Body of pancreas (tissue), 4 donors: ENCODE measurements around the gene SEMA4D. TPM values are rescaled to one million over a fixed set of nuclear protein-coding genes. Genes with fewer than 3 reads are reported as not detected.

ENCODE experiments used
- ATAC-seq: fragments of 150-250 bp; one replicate; pipeline ENCODE4 v1.9.1; 2016
- DNase-seq, 4 donors: peaks; one replicate each; pipeline ENCODE4 v3.0.0-alpha.2; 2019
- H3K27ac ChIP-seq, 4 donors: fragments of 200-600 bp; sonication (generic); 1 replicate in 3 of 4; 2 replicates in 1 of 4; pipeline versions ENCODE4 v1.5.1 to v1.6.1; 2016 to 2019; ENCODE audit warnings: mild to moderate bottlenecking in 1 of 4, mixed read lengths in 1 of 4, moderate library complexity in 1 of 4
- H3K27me3 ChIP-seq, 2 donors: fragments of 200-600 bp; sonication (generic); one replicate each; pipeline ENCODE4 v1.6.0; 2016; ENCODE audit warnings: mild to moderate bottlenecking in 1 of 2
- H3K36me3 ChIP-seq, 2 donors: fragments of 200-600 bp; sonication (generic); replicated peaks in 1 of 2; 2 replicates each; pipeline ENCODE4 v1.5.1; 2016; ENCODE audit warnings: low read depth in 2 of 2; ENCODE audit not compliant: insufficient read depth in 1 of 2
- H3K4me1 ChIP-seq: fragments of 200-600 bp; sonication (generic); one replicate; pipeline ENCODE4 v1.6.0; 2016
- H3K4me3 ChIP-seq, 2 donors: fragments of 200-600 bp; sonication (generic); 1 replicate in 1 of 2; 2 replicates in 1 of 2; pipeline ENCODE4 v1.5.1; 2016 to 2019
- H3K9me3 ChIP-seq, 3 donors: fragments of 200-600 bp; sonication (generic); 1 replicate in 2 of 3; 2 replicates in 1 of 3; pipeline ENCODE4 v1.5.1; 2016
- POLR2A ChIP-seq, 3 donors: fragments of 450-650 bp; IDR thresholded peaks; one replicate each; pipeline ENCODE4 v1.6.1; 2016; ENCODE audit warnings: antibody characterized with exemption in 3 of 3, mild to moderate bottlenecking in 2 of 3
- WGBS, 2 donors: methylation state at CpG; one replicate each; pipeline ENCODE4 v1.1.5; 2017; 5-methylcytosine and 5-hydroxymethylcytosine counted together
- intact Hi-C: fragments of 100-400 bp; cut with DNase I; formaldehyde crosslinking; loops from one replicate; pipeline ENCODE4 v1.15.1; 2023
- total RNA-seq, 2 donors: library from RNA; depleted of rRNA; stranded (reverse); fragments of >200 nt; gene quantifications; one replicate each; pipeline ENCODE4 v1.1.0, GENCODE V29; 2016
- TF ChIP-seq, protein P1 (sequence below), 7 experiments: fragments of 450-650 bp in 4 of 7; fragments of 200-600 bp in 3 of 7; sonication (generic) in 3 of 7; IDR thresholded peaks; one replicate each; pipeline ENCODE4 v1.5.1; 2016 to 2019; ENCODE audit warnings: antibody characterized with exemption in 7 of 7

The SEMA4D gene
- total RNA-seq, 2 donors from 2014 or later: 15.6 to 18.1 TPM

DNA sequence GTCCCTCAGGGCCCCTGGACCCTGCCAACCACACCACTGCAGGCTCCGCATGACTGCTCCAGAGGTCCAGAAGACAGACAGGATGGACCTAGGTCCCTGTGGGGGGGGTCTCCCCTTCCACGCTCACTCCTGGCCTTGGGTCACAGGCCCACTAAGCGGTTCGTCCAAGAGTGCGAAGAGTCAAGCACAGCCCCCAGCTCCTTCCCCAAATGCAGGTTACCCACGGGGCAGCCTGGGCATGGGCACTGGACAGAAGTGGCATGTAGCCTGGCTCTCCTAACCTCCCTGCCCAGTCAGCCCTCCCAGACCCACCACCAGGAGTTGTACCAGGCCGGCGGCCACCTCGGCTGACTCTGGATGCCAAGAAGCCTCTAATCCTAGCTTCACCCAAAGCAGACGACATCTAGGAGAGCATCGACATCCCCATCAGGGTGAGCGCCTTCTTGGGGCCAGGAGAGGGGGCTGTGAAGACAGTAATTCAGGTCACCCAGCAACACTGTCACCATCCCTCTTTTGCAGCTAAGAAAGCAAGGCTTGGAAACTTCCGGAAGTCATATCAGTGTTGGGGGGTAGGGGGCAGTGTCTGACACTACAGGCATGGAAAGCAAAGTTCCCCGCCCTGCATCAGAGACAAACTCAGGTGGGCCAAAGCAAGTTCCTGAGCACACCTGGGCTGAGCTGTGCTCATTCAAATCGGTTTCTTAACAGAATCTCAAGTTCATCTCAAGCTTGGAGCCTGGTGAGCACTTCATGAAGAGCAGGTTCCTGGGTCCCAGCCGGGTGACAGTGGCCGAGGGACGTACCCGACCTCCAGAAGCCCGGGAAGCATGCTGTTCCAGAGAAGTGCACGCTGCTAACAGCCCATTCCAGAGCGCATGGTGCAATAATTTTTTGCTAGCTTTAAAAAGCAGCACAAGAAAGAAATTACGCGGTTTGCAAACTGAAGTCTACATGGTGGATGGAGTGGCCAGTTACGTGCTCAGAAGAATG is 68.7 kb downstream of the SEMA4D start:
- Histone ChIP-seq H3K36me3 (no peaks in the 10 kb centered on the region), H3K9me3 (no peaks in the 10 kb centered on the region), H3K4me1 (peaks cover 5% of the 10 kb centered on the region), H3K27me3 (no peaks in the 10 kb centered on the region), H3K4me3 (no peak overlapping the region), H3K27ac (no peak overlapping the region)
- 92 to 93% methylated on average over 19 to 25 of the region's 25 CpGs for WGBS, 2 donors
- ATAC-seq: no peak
- intact Hi-C loops: no loop called here
- no peak for DNase-seq
- TF ChIP-seq, protein P1, sequence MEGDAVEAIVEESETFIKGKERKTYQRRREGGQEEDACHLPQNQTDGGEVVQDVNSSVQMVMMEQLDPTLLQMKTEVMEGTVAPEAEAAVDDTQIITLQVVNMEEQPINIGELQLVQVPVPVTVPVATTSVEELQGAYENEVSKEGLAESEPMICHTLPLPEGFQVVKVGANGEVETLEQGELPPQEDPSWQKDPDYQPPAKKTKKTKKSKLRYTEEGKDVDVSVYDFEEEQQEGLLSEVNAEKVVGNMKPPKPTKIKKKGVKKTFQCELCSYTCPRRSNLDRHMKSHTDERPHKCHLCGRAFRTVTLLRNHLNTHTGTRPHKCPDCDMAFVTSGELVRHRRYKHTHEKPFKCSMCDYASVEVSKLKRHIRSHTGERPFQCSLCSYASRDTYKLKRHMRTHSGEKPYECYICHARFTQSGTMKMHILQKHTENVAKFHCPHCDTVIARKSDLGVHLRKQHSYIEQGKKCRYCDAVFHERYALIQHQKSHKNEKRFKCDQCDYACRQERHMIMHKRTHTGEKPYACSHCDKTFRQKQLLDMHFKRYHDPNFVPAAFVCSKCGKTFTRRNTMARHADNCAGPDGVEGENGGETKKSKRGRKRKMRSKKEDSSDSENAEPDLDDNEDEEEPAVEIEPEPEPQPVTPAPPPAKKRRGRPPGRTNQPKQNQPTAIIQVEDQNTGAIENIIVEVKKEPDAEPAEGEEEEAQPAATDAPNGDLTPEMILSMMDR (IDR thresholded peaks at IDR 0.05): peak in 1 of 7 experiments; percentile 18
- TF ChIP-seq POLR2A (IDR thresholded peaks at IDR 0.05): no peak

DNA sequence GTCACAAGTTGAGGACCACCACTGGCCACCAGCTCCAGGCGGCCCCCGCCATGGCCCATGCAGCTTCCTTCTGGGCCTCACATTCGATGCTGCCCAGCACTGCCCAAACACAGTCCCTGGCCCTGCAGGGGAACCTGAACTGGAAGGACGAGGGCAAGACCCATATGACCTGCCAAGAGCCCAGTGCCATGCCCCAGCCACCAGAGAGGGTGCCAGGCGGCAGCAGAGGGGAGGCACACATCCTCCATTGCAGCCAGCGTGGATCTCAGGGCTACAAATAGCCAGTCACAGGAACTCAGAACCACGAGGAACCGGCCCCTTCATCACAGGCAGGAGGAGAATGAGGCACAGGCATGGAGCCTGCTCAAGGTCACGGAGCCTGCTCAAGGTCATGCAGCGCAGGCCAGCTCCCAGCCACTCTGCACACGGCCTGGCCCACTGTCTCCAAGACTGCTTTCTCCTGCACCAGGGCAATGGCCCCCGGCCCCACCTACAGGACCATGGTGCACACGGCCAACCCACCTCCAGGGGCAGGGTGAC is 69.6 kb downstream of the SEMA4D start:
- ATAC-seq (no peak), DNase-seq (no peak)
- Histone ChIP-seq H3K27ac (no peak overlapping the region), H3K27me3 (no peaks in the 10 kb centered on the region), H3K9me3 (no peaks in the 10 kb centered on the region), H3K4me3 (no peak overlapping the region), H3K4me1 (peaks cover 5% of the 10 kb centered on the region), H3K36me3 (no peaks in the 10 kb centered on the region)
- TF ChIP-seq POLR2A (IDR thresholded peaks at IDR 0.05): no peak
- TF ChIP-seq, protein P1 (IDR thresholded peaks at IDR 0.05): no peak
- 78 to 100% methylated on average over 3 to 11 of the region's 13 CpGs for WGBS, 2 donors
- intact Hi-C loops: no loop called here

DNA sequence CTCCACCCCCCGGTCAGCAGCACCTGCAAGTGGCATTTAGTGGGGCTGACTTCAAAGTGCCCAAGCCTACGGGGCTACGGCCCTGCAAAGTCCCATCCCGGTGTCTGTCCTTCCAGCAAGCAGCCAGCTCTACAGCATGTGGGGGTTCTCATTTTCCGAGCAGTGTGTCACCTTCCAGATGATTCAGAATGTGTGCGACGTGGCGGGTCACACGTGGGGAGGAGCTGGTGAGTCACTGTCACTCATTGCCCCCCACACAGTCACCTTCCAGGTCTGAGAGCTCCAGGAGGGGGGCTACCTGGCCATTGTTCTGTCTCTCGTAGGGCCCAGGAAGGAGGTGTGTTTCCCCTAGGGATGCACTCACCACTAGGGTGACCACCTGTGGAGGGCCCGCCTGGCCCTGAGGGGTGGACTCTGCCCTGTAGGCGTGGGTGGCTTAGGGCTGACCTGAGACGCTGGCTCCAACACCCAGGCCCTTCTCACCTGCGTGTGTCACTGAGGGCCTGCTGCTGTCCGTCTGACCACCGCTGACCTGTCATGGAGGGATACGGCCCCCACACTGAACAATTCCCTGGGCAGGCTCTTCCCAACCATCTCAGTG is 70.2 kb downstream of the SEMA4D start:
- no peaks in the 10 kb centered on the region for H3K9me3 ChIP-seq
- 90 to 97% methylated on average over 12 to 13 of the region's 17 CpGs for WGBS, 2 donors
- TF ChIP-seq, protein P1 (IDR thresholded peaks at IDR 0.05): no peak
- TF ChIP-seq POLR2A (IDR thresholded peaks at IDR 0.05): no peak
- no peaks in the 10 kb centered on the region for H3K27me3 ChIP-seq
- H3K4me3 ChIP-seq: no peak overlapping the region
- no peaks in the 10 kb centered on the region for H3K36me3 ChIP-seq
- intact Hi-C loops: no loop called here
- no peak for DNase-seq
- no peak overlapping the region for H3K27ac ChIP-seq
- peaks cover 5% of the 10 kb centered on the region for H3K4me1 ChIP-seq
- no peak for ATAC-seq

DNA sequence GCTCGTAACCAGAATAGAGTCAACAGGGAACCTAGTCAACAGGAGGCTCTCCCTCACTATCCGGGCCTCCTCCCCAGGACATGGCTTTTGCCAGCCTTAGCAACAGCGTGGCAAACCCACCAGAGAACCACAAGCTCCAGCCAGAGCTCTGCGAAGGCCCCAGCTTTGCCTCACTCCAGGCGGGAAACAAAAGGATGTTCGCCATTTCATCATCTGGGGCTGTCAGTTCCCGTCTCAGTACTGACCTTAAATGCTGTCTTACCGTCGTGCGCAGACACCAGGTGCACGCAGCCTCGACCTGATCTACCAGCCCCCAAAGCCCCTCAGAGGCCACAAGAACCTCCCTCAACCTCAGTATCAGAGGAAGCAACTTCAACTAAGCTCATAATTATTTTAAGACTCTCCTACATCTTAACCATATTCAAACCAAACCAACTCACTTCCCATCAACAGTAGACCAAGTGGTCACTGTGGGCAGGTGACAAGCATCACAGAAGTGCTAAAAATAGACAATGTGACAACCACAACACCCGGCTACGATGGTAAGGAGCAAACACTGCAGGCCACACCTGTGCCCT is 71.4 kb downstream of the SEMA4D start:
- H3K27me3 ChIP-seq: no peaks in the 10 kb centered on the region
- no peak for DNase-seq
- no peak overlapping the region for H3K4me3 ChIP-seq
- intact Hi-C loops: no loop called here
- H3K9me3 ChIP-seq: no peaks in the 10 kb centered on the region
- peaks cover 5% of the 10 kb centered on the region for H3K4me1 ChIP-seq
- ATAC-seq: no peak
- 52 to 75% methylated on average over 13 to 14 of the region's 14 CpGs for WGBS, 2 donors
- H3K27ac ChIP-seq: no peak overlapping the region
- H3K36me3 ChIP-seq: no peaks in the 10 kb centered on the region
- TF ChIP-seq POLR2A (IDR thresholded peaks at IDR 0.05): no peak
- TF ChIP-seq, protein P1 (IDR thresholded peaks at IDR 0.05): no peak
